Measurements from ENCODE around the gene U2AF2.

DNA sequence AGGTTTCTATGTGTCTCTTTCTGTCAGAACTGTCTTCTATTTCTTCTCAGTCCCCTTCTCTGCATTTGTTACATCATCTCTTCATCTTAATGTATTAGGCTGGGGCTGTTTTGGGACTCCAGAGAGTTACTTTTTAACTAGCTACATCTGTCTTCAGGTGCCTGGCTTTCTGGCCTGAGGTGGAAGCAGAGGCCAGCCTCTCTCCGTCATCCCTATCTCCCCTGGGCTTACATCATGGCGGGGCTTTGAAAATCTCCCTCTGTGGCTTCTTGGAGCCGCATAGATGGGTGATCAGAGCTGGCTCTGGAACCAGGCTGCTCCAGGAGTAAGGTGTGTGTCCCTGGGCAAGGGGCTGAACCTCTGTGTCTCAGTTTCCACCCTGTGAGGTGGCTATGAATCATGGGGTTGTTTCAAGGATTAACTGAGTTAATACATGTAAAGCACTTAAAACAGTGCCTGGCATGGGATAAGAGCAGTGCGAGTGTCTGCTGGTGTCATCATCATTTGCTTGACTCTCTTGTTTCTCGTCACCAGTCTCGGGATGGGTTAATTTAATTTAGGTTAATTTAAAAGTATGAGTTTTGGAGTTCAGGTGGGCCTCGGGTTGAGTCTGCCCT lies 22.2 kb downstream of the U2AF2 start:
- TF ChIP-seq CTCF (conservative IDR thresholded peaks at IDR 0.05; ENCODE audit: low read length) = no peak
- TF ChIP-seq EZH2phosphoT487 (IDR thresholded peaks at IDR 0.05; ENCODE audit: borderline replicate concordance, low read depth, low read length) = no peak

All from OCI-LY7 (cell line).